Endothelial cell of umbilical vein (primary cell): ENCODE results near the gene BDH1. TPM values are rescaled to one million over a fixed set of nuclear protein-coding genes. Genes with fewer than 3 reads are reported as not detected.

ENCODE experiments used
- BruUV-seq: library from RNA; stranded (reverse); fragments of 400-500 nt; replicated peaks from 2 replicates; lab custom pipeline; 2021; lab: Mats Ljungman, UMichigan
- CTCF ChIA-PET: fragments of 300-600, 350-600 bp; sonication (Branson Sonifier 250); formaldehyde crosslinking; loops from one replicate; lab custom pipeline; 2021; ENCODE audit warnings: antibody characterized with exemption, inconsistent platforms; lab: Charles Lee
- POLR2A ChIA-PET: fragments of 300-600, 350-600 bp; sonication (Branson Sonifier 250); formaldehyde crosslinking; loops from one replicate; lab custom pipeline; 2021; ENCODE audit warnings: antibody characterized with exemption, inconsistent platforms; lab: Charles Lee
- DNase-seq: peaks from one replicate; pipeline ENCODE4 v3.0.0-alpha.2; 2011; ENCODE audit warnings: low read depth, low spot score
- FAIRE-seq: peaks from 2 replicates; lab custom pipeline; 2011; peaks lifted over from hg19 to GRCh38; lab: Jason Lieb, UNC
- H2AFZ ChIP-seq: 2 replicates; pipeline ENCODE4 v1.6.0; 2012; ENCODE audit warnings: low read depth, low read length, control low read depth, inconsistent platforms
- H3K27ac ChIP-seq: 2 replicates; pipeline ENCODE4 v1.5.1; 2011; ENCODE audit warnings: low read depth, mild to moderate bottlenecking, control low read depth, low read length, moderate library complexity; ENCODE audit not compliant: insufficient read depth
- H3K27me3 ChIP-seq, 2 experiments: 2 replicates each; pipeline versions ENCODE4 v1.6.0 to v1.6.1; 2011; ENCODE audit warnings: low read length in 2 of 2, mixed read lengths in 1 of 2; ENCODE audit not compliant: control insufficient read depth in 2 of 2, insufficient read depth in 2 of 2
- H3K36me3 ChIP-seq, 2 experiments: 2 replicates in 1 of 2; 3 replicates in 1 of 2; pipeline ENCODE4 v1.5.1; 2011; ENCODE audit warnings: low read length in 2 of 2, mild to moderate bottlenecking in 1 of 2, moderate library complexity in 1 of 2; ENCODE audit not compliant: control insufficient read depth in 2 of 2, insufficient read depth in 2 of 2; ENCODE audit errors: extremely low read depth in 1 of 2
- H3K4me1 ChIP-seq: 3 replicates; pipeline ENCODE4 v1.5.1; 2011; ENCODE audit warnings: mild to moderate bottlenecking, low read length; ENCODE audit not compliant: control insufficient read depth, insufficient read depth; ENCODE audit errors: extremely low read depth
- H3K4me2 ChIP-seq: 2 replicates; pipeline ENCODE4 v1.6.1; 2011; ENCODE audit warnings: low read length, control low read depth, mixed read lengths; ENCODE audit not compliant: insufficient read depth
- H3K4me3 ChIP-seq, 3 experiments: fragments of 200-600 bp in 1 of 3; sonication (generic), shearing (Covaris generic) in 1 of 3; replicated peaks in 1 of 3; 2 replicates each; pipeline ENCODE4 v1.5.1; 2011 to 2016; ENCODE audit warnings: control low read depth in 3 of 3, low read length in 3 of 3, mild to moderate bottlenecking in 2 of 3, inconsistent platforms in 1 of 3, low read depth in 1 of 3, moderate library complexity in 1 of 3; ENCODE audit not compliant: insufficient read depth in 1 of 3
- H3K79me2 ChIP-seq: 2 replicates; pipeline ENCODE4 v1.6.0; 2012; ENCODE audit warnings: low read length, inconsistent platforms; ENCODE audit not compliant: control insufficient read depth, insufficient read depth
- H3K9ac ChIP-seq: replicated peaks from 2 replicates; pipeline ENCODE3; 2011; ENCODE audit warnings: low read length, control low read depth; ENCODE audit not compliant: insufficient read depth; ENCODE audit errors: extremely low read depth
- H3K9me1 ChIP-seq: replicated peaks from 3 replicates; pipeline ENCODE4 v1.6.0; 2011; ENCODE audit warnings: mild to moderate bottlenecking, low read length; ENCODE audit not compliant: control insufficient read depth, insufficient read depth; ENCODE audit errors: extremely low read depth
- H3K9me3 ChIP-seq: replicated peaks from 2 replicates; pipeline ENCODE4 v1.5.1; 2012; ENCODE audit warnings: low read length, inconsistent platforms; ENCODE audit not compliant: control insufficient read depth, insufficient read depth
- H4K20me1 ChIP-seq: replicated peaks from 2 replicates; pipeline ENCODE3; 2011; ENCODE audit warnings: mild to moderate bottlenecking, low read length; ENCODE audit not compliant: control insufficient read depth, insufficient read depth; ENCODE audit errors: extremely low read depth
- CTCF ChIP-seq, 2 donors: IDR thresholded peaks; 1 replicate in 1 of 2; 2 replicates in 1 of 2; pipeline ENCODE4 v1.5.1; 2011; ENCODE audit warnings: low read length in 2 of 2, mild to moderate bottlenecking in 2 of 2, moderate library complexity in 2 of 2, control low read depth in 1 of 2, inconsistent platforms in 1 of 2, low read depth in 1 of 2; ENCODE audit not compliant: insufficient read depth in 1 of 2; ENCODE audit errors: extremely low read depth in 1 of 2
- EZH2 ChIP-seq: IDR thresholded peaks from 2 replicates; pipeline ENCODE4 v1.6.1; 2012; ENCODE audit warnings: borderline replicate concordance, low read depth, mild to moderate bottlenecking, moderate library complexity, low read length, inconsistent platforms; ENCODE audit not compliant: severe bottlenecking
- FOS ChIP-seq: IDR thresholded peaks from 2 replicates; pipeline ENCODE4 v1.6.1; 2011; ENCODE audit warnings: mild to moderate bottlenecking, low read length, moderate library complexity, borderline replicate concordance; ENCODE audit not compliant: insufficient read depth
- GATA2 ChIP-seq: IDR thresholded peaks from 2 replicates; pipeline ENCODE4 v1.7.0; 2011; ENCODE audit warnings: low read depth, mild to moderate bottlenecking, moderate library complexity, mixed read lengths, low read length; ENCODE audit not compliant: insufficient read length, insufficient read depth
- JUN ChIP-seq: IDR thresholded peaks from 2 replicates; pipeline ENCODE4 v1.6.1; 2011; ENCODE audit warnings: borderline replicate concordance, low read depth; ENCODE audit not compliant: insufficient read length, insufficient read depth
- MAX ChIP-seq: IDR thresholded peaks from 2 replicates; pipeline ENCODE4 v1.6.1; 2011; ENCODE audit not compliant: insufficient read depth, insufficient read length
- MYC ChIP-seq: IDR thresholded peaks from one replicate; pipeline ENCODE4 v1.6.1; 2011; ENCODE audit warnings: mild to moderate bottlenecking, low read depth, low read length
- POLR2A ChIP-seq: IDR thresholded peaks from 2 replicates; pipeline ENCODE4 v1.6.1; 2012; ENCODE audit warnings: low read depth, mild to moderate bottlenecking, control low read depth, low read length
- POLR2AphosphoS5 ChIP-seq: IDR thresholded peaks from 2 replicates; pipeline ENCODE4 v1.6.1; 2012; ENCODE audit warnings: low read depth, mild to moderate bottlenecking, control low read depth, low read length, moderate library complexity; ENCODE audit not compliant: insufficient read depth
- dilution Hi-C: fragments of 300-500 bp; cut with MboI; formaldehyde crosslinking; loops from one replicate; pipeline ENCODE4 v1.15.0; 2019; ENCODE audit warnings: low sequenced_read_pairs; ENCODE audit not compliant: extremely low pct_ligation_motif_present
- intact Hi-C: fragments of 100-400 bp; cut with micrococcal nuclease; formaldehyde crosslinking; loops from one replicate; pipeline ENCODE4 v1.10.0; 2022
- polyA plus RNA-seq, 4 experiments: library from polyadenylated mRNA; depleted of rRNA in 3 of 4; stranded (reverse) in 3 of 4; unstranded in 1 of 4; fragments of >200 nt; gene quantifications; 2 replicates each; pipeline versions ENCODE4 v1.2.1 to v1.2.3, GENCODE V29; 2011 to 2012; ENCODE audit warnings: missing spikeins in 1 of 4
- total RNA-seq: library from RNA; stranded (reverse); gene quantifications from 2 replicates; pipeline ENCODE4 v1.2.3, GENCODE V29; 2021

BDH1 gene
- total and polyA plus RNA-seq, 2 donors (not counting 3 experiments of a cell fraction or from before 2014, with no cell fraction given), result 6.9 to 12.2 TPM

GRCh38 chr3:197552198-197552597, 3.6 kb downstream of the BDH1 start:
- H3K36me3 ChIP-seq, result no peaks in the 10 kb centered on the region
- ChIA-PET POLR2A (no interaction called here), CTCF (interaction anchor here (1.8 kb wide), 1 partner anchor 10 kb away, joined by 5 read pairs; no protein-coding TSS in a partner anchor)
- no peaks in the 10 kb centered on the region for H3K79me2 ChIP-seq
- no peak overlapping the region for H2AFZ ChIP-seq
- peaks cover 6% of the 10 kb centered on the region for H3K4me1 ChIP-seq
- TF ChIP-seq JUN (no peak), GATA2 (no peak), MAX (no peak), MYC (no peak), CTCF (IDR thresholded peaks at IDR 0.05; ENCODE audit: extremely low read depth in 1 of 2, insufficient read depth in 1 of 2, low read depth in 1 of 2, low read length in 2 of 2) (no peak)
- no TSS peak for BruUV-seq
- intact Hi-C loops (no loop called here), dilution Hi-C loops (no loop called here)
- no peaks in the 10 kb centered on the region for H4K20me1 ChIP-seq
- FAIRE-seq (no peak), DNase-seq (no peak)
- H3K9me1 ChIP-seq, result no peaks in the 10 kb centered on the region
- no peak overlapping the region for H3K27ac ChIP-seq
- H3K4me3 ChIP-seq, result no peak overlapping the region
- no peaks in the 10 kb centered on the region for H3K9me3 ChIP-seq
- H3K27me3 ChIP-seq, result peaks cover 5 to 11% of the 10 kb centered on the region in 2 experiments
- no peak overlapping the region for H3K9ac ChIP-seq
- no peak overlapping the region for H3K4me2 ChIP-seq

GRCh38 chr3:197550489-197550888, 5.3 kb downstream of the BDH1 start:
- no peak for TF ChIP-seq MYC
- no peak for TF ChIP-seq EZH2
- no peak for TF ChIP-seq CTCF (IDR thresholded peaks at IDR 0.05; ENCODE audit: extremely low read depth in 1 of 2, insufficient read depth in 1 of 2, low read depth in 1 of 2, low read length in 2 of 2)
- TF ChIP-seq MAX, result no peak
- no peak for TF ChIP-seq JUN
- no peak for TF ChIP-seq GATA2
- no peak for TF ChIP-seq POLR2A
- TF ChIP-seq POLR2AphosphoS5, result no peak
- no peak for TF ChIP-seq FOS
- Histone ChIP-seq H2AFZ (no peak overlapping the region), H3K9me3 (no peaks in the 10 kb centered on the region), H3K9ac (no peak overlapping the region), H4K20me1 (no peaks in the 10 kb centered on the region), H3K79me2 (no peaks in the 10 kb centered on the region), H3K27ac (no peak overlapping the region), H3K4me1 (peaks cover 6% of the 10 kb centered on the region), H3K9me1 (no peaks in the 10 kb centered on the region), H3K27me3 (peaks cover 0 to 2% of the 10 kb centered on the region in 2 experiments), H3K4me2 (no peak overlapping the region), H3K4me3 (no peak overlapping the region), H3K36me3 (no peaks in the 10 kb centered on the region)
- no TSS peak for BruUV-seq
- FAIRE-seq (no peak), DNase-seq (no peak)
- CTCF ChIA-PET, result interaction anchor here (1.8 kb wide), 1 partner anchor 8 kb away, joined by 5 read pairs; no protein-coding TSS in a partner anchor
- dilution Hi-C loops, result no loop called here
- POLR2A ChIA-PET, result no interaction called here
- intact Hi-C loops, result no loop called here
